HL-60 (cell line): ENCODE results near the gene KCNJ16.

ENCODE experiments used
- CTCF ChIP-seq: IDR thresholded peaks from one replicate; pipeline ENCODE4 v1.5.1; 2011; ENCODE audit warnings: low read length, control low read depth, inconsistent platforms; ENCODE audit not compliant: insufficient read depth
- GABPA ChIP-seq: IDR thresholded peaks from 2 replicates; pipeline ENCODE4 v1.6.1; 2012; ENCODE audit warnings: low read depth
- POLR2AphosphoS5 ChIP-seq: IDR thresholded peaks from 2 replicates; pipeline ENCODE4 v1.6.1; 2012; ENCODE audit warnings: low read depth
- SPI1 ChIP-seq: IDR thresholded peaks from 2 replicates; pipeline ENCODE4 v1.6.1; 2012; ENCODE audit warnings: low read depth, mild to moderate bottlenecking, borderline replicate concordance
- TF ChIP-seq, protein P1 (sequence below): IDR thresholded peaks from 2 replicates; pipeline ENCODE4 v1.6.1; 2012; ENCODE audit warnings: low read depth; ENCODE audit not compliant: insufficient replicate concordance

DNA sequence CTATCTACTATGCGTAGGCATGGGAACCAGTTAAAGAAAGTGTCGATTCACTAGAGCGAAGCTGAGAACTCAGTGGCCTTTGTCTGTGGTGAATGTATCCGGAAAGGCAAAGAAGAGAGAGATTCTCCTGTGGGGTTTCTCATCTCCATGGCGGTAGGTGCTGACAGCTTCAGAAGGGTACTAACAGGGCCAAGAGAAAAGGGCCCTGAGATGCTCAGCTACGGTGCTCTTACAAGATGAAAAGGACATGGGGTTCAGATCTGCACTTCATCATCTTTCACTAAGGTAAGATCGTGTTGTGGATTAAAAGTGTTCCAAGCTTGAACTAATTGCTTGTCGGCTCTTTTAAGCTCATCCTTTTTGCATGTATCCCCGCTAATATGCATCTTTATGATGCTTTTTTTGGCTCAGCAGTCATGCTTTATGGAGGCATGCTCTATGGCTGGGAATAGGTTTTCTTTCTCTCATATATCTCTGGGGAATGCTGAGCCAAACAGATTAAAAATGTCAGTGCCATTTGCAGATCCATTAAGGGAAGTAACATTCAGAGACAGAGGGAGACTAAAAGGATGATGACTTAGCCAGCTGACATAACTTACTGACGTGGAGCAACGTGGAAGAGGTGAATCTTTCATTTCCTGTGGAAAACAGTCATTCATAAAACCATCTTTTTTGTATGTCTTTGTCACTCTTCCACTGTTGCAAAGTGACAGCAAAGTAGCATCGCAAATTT is 29.9 kb downstream of the KCNJ16 start:
- TF ChIP-seq CTCF (no peak), POLR2AphosphoS5 (no peak), GABPA (no peak), SPI1 (no peak)
- TF ChIP-seq, protein P1, sequence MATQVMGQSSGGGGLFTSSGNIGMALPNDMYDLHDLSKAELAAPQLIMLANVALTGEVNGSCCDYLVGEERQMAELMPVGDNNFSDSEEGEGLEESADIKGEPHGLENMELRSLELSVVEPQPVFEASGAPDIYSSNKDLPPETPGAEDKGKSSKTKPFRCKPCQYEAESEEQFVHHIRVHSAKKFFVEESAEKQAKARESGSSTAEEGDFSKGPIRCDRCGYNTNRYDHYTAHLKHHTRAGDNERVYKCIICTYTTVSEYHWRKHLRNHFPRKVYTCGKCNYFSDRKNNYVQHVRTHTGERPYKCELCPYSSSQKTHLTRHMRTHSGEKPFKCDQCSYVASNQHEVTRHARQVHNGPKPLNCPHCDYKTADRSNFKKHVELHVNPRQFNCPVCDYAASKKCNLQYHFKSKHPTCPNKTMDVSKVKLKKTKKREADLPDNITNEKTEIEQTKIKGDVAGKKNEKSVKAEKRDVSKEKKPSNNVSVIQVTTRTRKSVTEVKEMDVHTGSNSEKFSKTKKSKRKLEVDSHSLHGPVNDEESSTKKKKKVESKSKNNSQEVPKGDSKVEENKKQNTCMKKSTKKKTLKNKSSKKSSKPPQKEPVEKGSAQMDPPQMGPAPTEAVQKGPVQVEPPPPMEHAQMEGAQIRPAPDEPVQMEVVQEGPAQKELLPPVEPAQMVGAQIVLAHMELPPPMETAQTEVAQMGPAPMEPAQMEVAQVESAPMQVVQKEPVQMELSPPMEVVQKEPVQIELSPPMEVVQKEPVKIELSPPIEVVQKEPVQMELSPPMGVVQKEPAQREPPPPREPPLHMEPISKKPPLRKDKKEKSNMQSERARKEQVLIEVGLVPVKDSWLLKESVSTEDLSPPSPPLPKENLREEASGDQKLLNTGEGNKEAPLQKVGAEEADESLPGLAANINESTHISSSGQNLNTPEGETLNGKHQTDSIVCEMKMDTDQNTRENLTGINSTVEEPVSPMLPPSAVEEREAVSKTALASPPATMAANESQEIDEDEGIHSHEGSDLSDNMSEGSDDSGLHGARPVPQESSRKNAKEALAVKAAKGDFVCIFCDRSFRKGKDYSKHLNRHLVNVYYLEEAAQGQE: no peak
